A549 (cell line): ENCODE measurements around the gene GPRC5D. TPM values are rescaled to one million over a fixed set of nuclear protein-coding genes. Genes with fewer than 3 reads are reported as not detected.

Experiments used
- ATAC-seq, 2 experiments: fragments of 200-7000 bp in 1 of 2; fragments of >200 bp in 1 of 2; cut with Nextera tagmentation in 1 of 2; cut with Tn5 transposase in 1 of 2; 3 replicates each; pipeline versions ENCODE4 v1.8.0 to v1.9.1; 2018 to 2020; ENCODE audit warnings: mild to moderate bottlenecking in 1 of 2, moderate library complexity in 1 of 2
- CTCF ChIA-PET: fragments of 300-600 bp; sonication (Branson Sonifier 250); formaldehyde crosslinking; extraction: SDS; loops from one replicate; lab custom pipeline; 2021; ENCODE audit warnings: antibody characterized with exemption, inconsistent platforms; lab: Yijun Ruan, JAX
- POLR2A ChIA-PET: fragments of 350-600 bp; formaldehyde crosslinking; extraction: SDS; loops from one replicate; lab custom pipeline; 2021; ENCODE audit warnings: antibody characterized with exemption, inconsistent platforms; lab: Yijun Ruan, JAX
- DNase-seq, 2 experiments: peaks; one replicate each; pipeline versions ENCODE4 v3.0.0 to v3.0.0-alpha.2; 2011 to 2016; ENCODE audit warnings: low read depth in 1 of 2, low spot score in 1 of 2
- FAIRE-seq: peaks from 2 replicates; lab custom pipeline; 2011; peaks lifted over from hg19 to GRCh38; lab: Jason Lieb, UNC
- H3K27ac ChIP-seq, 2 experiments: fragments of >200 bp; sonication (Bioruptor Twin); formaldehyde crosslinking; 3 replicates each; pipeline ENCODE4 v1.5.1; 2016 to 2017
- H3K4me1 ChIP-seq: fragments of >200 bp; sonication (Bioruptor Twin); formaldehyde crosslinking; 3 replicates; pipeline ENCODE4 v1.6.1; 2016
- H3K4me2 ChIP-seq: fragments of >200 bp; sonication (Bioruptor Twin); formaldehyde crosslinking; 3 replicates; pipeline ENCODE4 v1.6.1; 2016
- H3K4me3 ChIP-seq: fragments of >200 bp; sonication (Bioruptor Twin); formaldehyde crosslinking; 3 replicates; pipeline ENCODE4 v1.5.1; 2016
- H3K9me3 ChIP-seq: fragments of >200 bp; sonication (Bioruptor Twin); formaldehyde crosslinking; 3 replicates; pipeline ENCODE4 v1.6.1; 2016
- ATOH8 ChIP-seq: fragments of 250-450 bp; sonication (Bioruptor Pico); IDR thresholded peaks from 2 replicates; pipeline ENCODE4 v1.5.0; 2020; ENCODE audit warnings: low read depth, mild to moderate bottlenecking, moderate library complexity
- BHLHE40 ChIP-seq: IDR thresholded peaks from 2 replicates; pipeline ENCODE4 v1.6.1; 2012; ENCODE audit warnings: low read depth, low read length, inconsistent platforms
- CBX2 ChIP-seq: fragments of 200-600 bp; sonication (generic); IDR thresholded peaks from 2 replicates; pipeline ENCODE4 v1.6.1; 2016; ENCODE audit warnings: low read depth, mild to moderate bottlenecking, borderline replicate concordance
- CHD2 ChIP-seq: fragments of 150-350 bp; IDR thresholded peaks from 2 replicates; pipeline ENCODE4 v1.6.1; 2014; ENCODE audit warnings: low read length; ENCODE audit not compliant: partially characterized antibody
- CHD4 ChIP-seq: fragments of 200-600 bp; sonication (generic); IDR thresholded peaks from 2 replicates; pipeline ENCODE4 v1.6.1; 2016; ENCODE audit warnings: antibody characterized with exemption, mild to moderate bottlenecking, borderline replicate concordance
- EHF ChIP-seq: fragments of 250-450 bp; sonication (Bioruptor Pico); IDR thresholded peaks from 2 replicates; pipeline ENCODE4 v1.5.0; 2020; ENCODE audit warnings: mild to moderate bottlenecking
- EHMT2 ChIP-seq: fragments of 200-600 bp; sonication (generic); IDR thresholded peaks from 2 replicates; pipeline ENCODE4 v1.6.1; 2016; ENCODE audit warnings: antibody characterized with exemption, low read depth, mild to moderate bottlenecking, moderate library complexity
- FOSL2 ChIP-seq, 2 experiments: fragments of 450-650 bp in 1 of 2; fragments of >200 bp in 1 of 2; sonication (Bioruptor Twin) in 1 of 2; formaldehyde crosslinking; IDR thresholded peaks; 2 replicates each; pipeline versions ENCODE4 v1.5.0 to v1.6.1; 2016 to 2020; ENCODE audit warnings: mild to moderate bottlenecking in 1 of 2, moderate library complexity in 1 of 2
- HOXA7 ChIP-seq: fragments of 250-450 bp; sonication (Bioruptor Pico); IDR thresholded peaks from 2 replicates; pipeline ENCODE4 v1.5.0; 2020; ENCODE audit warnings: mild to moderate bottlenecking, moderate library complexity
- HOXB13 ChIP-seq: fragments of 250-450 bp; sonication (Bioruptor Pico); IDR thresholded peaks from 2 replicates; pipeline ENCODE4 v1.5.0; 2020; ENCODE audit warnings: low read depth, mild to moderate bottlenecking, moderate library complexity
- JUNB ChIP-seq: fragments of >200 bp; sonication (Bioruptor Twin); formaldehyde crosslinking; IDR thresholded peaks from 2 replicates; pipeline ENCODE4 v1.6.1; 2016
- KDM1A ChIP-seq: fragments of 200-600 bp; sonication (generic); IDR thresholded peaks from 2 replicates; pipeline ENCODE4 v1.6.1; 2016; ENCODE audit warnings: low read depth, mild to moderate bottlenecking
- KDM5A ChIP-seq: fragments of 200-600 bp; sonication (generic); IDR thresholded peaks from 2 replicates; pipeline ENCODE4 v1.6.1; 2016; ENCODE audit warnings: antibody characterized with exemption, mild to moderate bottlenecking
- MAFK ChIP-seq: fragments of 450-650 bp; IDR thresholded peaks from 2 replicates; pipeline ENCODE4 v1.6.1; 2014; ENCODE audit not compliant: partially characterized antibody
- MAZ ChIP-seq: fragments of 150-350 bp; IDR thresholded peaks from 2 replicates; pipeline ENCODE4 v1.6.1; 2014; ENCODE audit warnings: antibody characterized with exemption, low read depth, low read length, borderline replicate concordance
- NPAS2 ChIP-seq: fragments of 250-450 bp; sonication (Bioruptor Pico); IDR thresholded peaks from 2 replicates; pipeline ENCODE4 v1.8.0; 2022; ENCODE audit warnings: mild to moderate bottlenecking, moderate library complexity, borderline replicate concordance
- NR3C1 ChIP-seq: fragments of >200 bp; sonication (Bioruptor Twin); formaldehyde crosslinking; IDR thresholded peaks from 3 replicates; pipeline ENCODE4 v1.6.1; 2017
- POLR2AphosphoS2 ChIP-seq: conservative IDR thresholded peaks from 2 replicates; pipeline ENCODE4 v1.6.1; 2012; ENCODE audit warnings: low read length, improper control_type of control experiment, inconsistent platforms
- RAD21 ChIP-seq, 2 experiments: fragments of >200 bp in 1 of 2; sonication (Bioruptor Twin) in 1 of 2; formaldehyde crosslinking in 1 of 2; IDR thresholded peaks in 1 of 2; conservative IDR thresholded peaks in 1 of 2; 2 replicates in 1 of 2; 3 replicates in 1 of 2; pipeline ENCODE4 v1.6.1; 2012 to 2018; ENCODE audit warnings: inconsistent platforms in 1 of 2
- RCOR1 ChIP-seq: fragments of 150-350 bp; IDR thresholded peaks from 2 replicates; pipeline ENCODE4 v1.6.1; 2014; ENCODE audit warnings: antibody characterized with exemption, low read length, low read depth
- SMC3 ChIP-seq: fragments of >200 bp; sonication (Bioruptor Twin); formaldehyde crosslinking; IDR thresholded peaks from 3 replicates; pipeline ENCODE4 v1.6.1; 2018; ENCODE audit warnings: inconsistent platforms
- SREBF2 ChIP-seq: fragments of 450-650 bp; IDR thresholded peaks from 2 replicates; pipeline ENCODE4 v1.6.1; 2014; ENCODE audit warnings: mild to moderate bottlenecking, moderate library complexity
- TP53 ChIP-seq: fragments of 250-450 bp; sonication (Bioruptor Pico); IDR thresholded peaks from 2 replicates; pipeline ENCODE4 v1.5.0; 2021; ENCODE audit warnings: mild to moderate bottlenecking, moderate library complexity
- ZNF302 ChIP-seq: fragments of 250-450 bp; sonication (Bioruptor Pico); IDR thresholded peaks from 2 replicates; pipeline ENCODE4 v1.9.0; 2021; ENCODE audit warnings: inconsistent platforms, mild to moderate bottlenecking, moderate library complexity
- ZSCAN20 ChIP-seq: fragments of 250-450 bp; sonication (Bioruptor Pico); IDR thresholded peaks from 2 replicates; pipeline ENCODE4 v1.8.0; 2022; ENCODE audit warnings: mild to moderate bottlenecking, moderate library complexity
- WGBS: methylation state at CpG from one replicate; pipeline ENCODE4 v1.1.6; 2017; ENCODE audit errors: missing lambda C conversion rate; 5-methylcytosine and 5-hydroxymethylcytosine counted together
- polyA plus RNA-seq, 4 experiments: library from polyadenylated mRNA; depleted of rRNA in 3 of 4; stranded (reverse); fragments of >200 nt; fragmentation: RNase III in 1 of 4; extraction: RNeasy Plus Mini Kit Qiagen cat#74134 plus additional on column Dnase treatment in 1 of 4; gene quantifications; 2 replicates in 3 of 4; 3 replicates in 1 of 4; pipeline ENCODE4 v1.2.3, GENCODE V29; 2011 to 2017
- TF ChIP-seq, protein P1 (sequence below): fragments of 150-350 bp; IDR thresholded peaks from 2 replicates; pipeline ENCODE4 v1.6.1; 2014; ENCODE audit warnings: low read depth, mild to moderate bottlenecking, low read length
- TF ChIP-seq, protein P2 (sequence below): IDR thresholded peaks from 2 replicates; pipeline ENCODE4 v1.6.1; 2012
- TF ChIP-seq, protein P3 (sequence below): fragments of 200-600 bp; sonication (generic); IDR thresholded peaks from 2 replicates; pipeline ENCODE4 v1.6.1; 2016; ENCODE audit warnings: antibody characterized with exemption, mild to moderate bottlenecking, moderate library complexity
- TF ChIP-seq, protein P4 (sequence below): IDR thresholded peaks from 2 replicates; pipeline ENCODE4 v1.6.1; 2012; ENCODE audit warnings: low read depth, borderline replicate concordance

The GPRC5D gene
- polyA plus RNA-seq, 2 of the 4 experiments (the other 2 are of a cell fraction) = not detected

DNA sequence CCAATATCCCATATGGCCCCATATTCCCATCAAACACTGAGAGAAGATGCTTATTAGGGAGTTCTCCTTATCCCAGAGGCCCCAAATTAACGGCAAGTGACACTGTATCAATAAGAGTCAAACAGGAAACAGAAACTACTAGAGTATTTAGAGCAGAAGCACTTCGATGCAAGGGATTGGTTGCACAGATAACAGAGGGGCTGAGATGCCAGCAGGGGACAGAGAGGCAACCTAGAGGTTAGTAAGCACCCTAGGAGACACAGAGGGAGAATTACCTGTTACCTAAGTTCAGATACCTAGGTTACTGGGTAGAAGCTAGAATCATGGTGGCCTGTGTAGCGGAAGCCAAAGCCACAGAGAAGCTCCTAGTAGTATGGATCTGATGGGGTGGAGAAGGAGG is 45.2 kb upstream of the GPRC5D start:
- DNase-seq (no peak), ATAC-seq (no peak), FAIRE-seq (no peak)
- WGBS = 87% methylated on average over 3 of the region's 3 CpGs
- TF ChIP-seq NR3C1 (no peak), EHF (CRISPR knock-in tag) (no peak), EHMT2 (no peak), MAFK (no peak), SMC3 (no peak), HOXA7 (CRISPR knock-in tag) (no peak), CHD4 (no peak), HOXB13 (no peak), ZSCAN20 (CRISPR knock-in tag) (no peak), ATOH8 (CRISPR knock-in tag) (no peak), POLR2AphosphoS2 (no peak)
- TF ChIP-seq, protein P1, sequence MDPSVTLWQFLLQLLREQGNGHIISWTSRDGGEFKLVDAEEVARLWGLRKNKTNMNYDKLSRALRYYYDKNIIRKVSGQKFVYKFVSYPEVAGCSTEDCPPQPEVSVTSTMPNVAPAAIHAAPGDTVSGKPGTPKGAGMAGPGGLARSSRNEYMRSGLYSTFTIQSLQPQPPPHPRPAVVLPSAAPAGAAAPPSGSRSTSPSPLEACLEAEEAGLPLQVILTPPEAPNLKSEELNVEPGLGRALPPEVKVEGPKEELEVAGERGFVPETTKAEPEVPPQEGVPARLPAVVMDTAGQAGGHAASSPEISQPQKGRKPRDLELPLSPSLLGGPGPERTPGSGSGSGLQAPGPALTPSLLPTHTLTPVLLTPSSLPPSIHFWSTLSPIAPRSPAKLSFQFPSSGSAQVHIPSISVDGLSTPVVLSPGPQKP = no peak
- TF ChIP-seq, protein P2, sequence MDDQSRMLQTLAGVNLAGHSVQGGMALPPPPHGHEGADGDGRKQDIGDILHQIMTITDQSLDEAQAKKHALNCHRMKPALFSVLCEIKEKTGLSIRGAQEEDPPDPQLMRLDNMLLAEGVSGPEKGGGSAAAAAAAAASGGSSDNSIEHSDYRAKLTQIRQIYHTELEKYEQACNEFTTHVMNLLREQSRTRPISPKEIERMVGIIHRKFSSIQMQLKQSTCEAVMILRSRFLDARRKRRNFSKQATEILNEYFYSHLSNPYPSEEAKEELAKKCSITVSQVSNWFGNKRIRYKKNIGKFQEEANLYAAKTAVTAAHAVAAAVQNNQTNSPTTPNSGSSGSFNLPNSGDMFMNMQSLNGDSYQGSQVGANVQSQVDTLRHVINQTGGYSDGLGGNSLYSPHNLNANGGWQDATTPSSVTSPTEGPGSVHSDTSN = no peak
- peaks cover 27% of the 10 kb centered on the region for H3K4me1 ChIP-seq
- CTCF ChIA-PET = interaction anchor here (2.1 to 3.5 kb wide), 3 partner anchors 14 to 215 kb away, joined by 5 to 17 read pairs (median 11); no protein-coding TSS in a partner anchor
- no peak overlapping the region for H3K4me3 ChIP-seq
- H3K4me2 ChIP-seq = no peak overlapping the region
- POLR2A ChIA-PET = no interaction called here
- H3K27ac ChIP-seq = no peak overlapping the region
- no peaks in the 10 kb centered on the region for H3K9me3 ChIP-seq

- POLR2A ChIA-PET = no interaction called here
- TF ChIP-seq, protein P3, sequence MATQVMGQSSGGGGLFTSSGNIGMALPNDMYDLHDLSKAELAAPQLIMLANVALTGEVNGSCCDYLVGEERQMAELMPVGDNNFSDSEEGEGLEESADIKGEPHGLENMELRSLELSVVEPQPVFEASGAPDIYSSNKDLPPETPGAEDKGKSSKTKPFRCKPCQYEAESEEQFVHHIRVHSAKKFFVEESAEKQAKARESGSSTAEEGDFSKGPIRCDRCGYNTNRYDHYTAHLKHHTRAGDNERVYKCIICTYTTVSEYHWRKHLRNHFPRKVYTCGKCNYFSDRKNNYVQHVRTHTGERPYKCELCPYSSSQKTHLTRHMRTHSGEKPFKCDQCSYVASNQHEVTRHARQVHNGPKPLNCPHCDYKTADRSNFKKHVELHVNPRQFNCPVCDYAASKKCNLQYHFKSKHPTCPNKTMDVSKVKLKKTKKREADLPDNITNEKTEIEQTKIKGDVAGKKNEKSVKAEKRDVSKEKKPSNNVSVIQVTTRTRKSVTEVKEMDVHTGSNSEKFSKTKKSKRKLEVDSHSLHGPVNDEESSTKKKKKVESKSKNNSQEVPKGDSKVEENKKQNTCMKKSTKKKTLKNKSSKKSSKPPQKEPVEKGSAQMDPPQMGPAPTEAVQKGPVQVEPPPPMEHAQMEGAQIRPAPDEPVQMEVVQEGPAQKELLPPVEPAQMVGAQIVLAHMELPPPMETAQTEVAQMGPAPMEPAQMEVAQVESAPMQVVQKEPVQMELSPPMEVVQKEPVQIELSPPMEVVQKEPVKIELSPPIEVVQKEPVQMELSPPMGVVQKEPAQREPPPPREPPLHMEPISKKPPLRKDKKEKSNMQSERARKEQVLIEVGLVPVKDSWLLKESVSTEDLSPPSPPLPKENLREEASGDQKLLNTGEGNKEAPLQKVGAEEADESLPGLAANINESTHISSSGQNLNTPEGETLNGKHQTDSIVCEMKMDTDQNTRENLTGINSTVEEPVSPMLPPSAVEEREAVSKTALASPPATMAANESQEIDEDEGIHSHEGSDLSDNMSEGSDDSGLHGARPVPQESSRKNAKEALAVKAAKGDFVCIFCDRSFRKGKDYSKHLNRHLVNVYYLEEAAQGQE = no peak
- TF ChIP-seq TP53 = no peak
- no peak for TF ChIP-seq FOSL2 (IDR thresholded peaks at IDR 0.05)
- no peak for TF ChIP-seq FOSL2 (CRISPR knock-in tag; IDR thresholded peaks at IDR 0.05)
- no peak for TF ChIP-seq JUNB
- no peak for TF ChIP-seq ZNF302 (CRISPR knock-in tag)
- TF ChIP-seq CHD2 = no peak
- TF ChIP-seq RCOR1 = no peak
- TF ChIP-seq BHLHE40 = no peak
- TF ChIP-seq KDM5A = no peak
- TF ChIP-seq ZSCAN20 (CRISPR knock-in tag) = no peak
- no peak for TF ChIP-seq MAZ
- no peak for TF ChIP-seq KDM1A
- TF ChIP-seq HOXA7 (CRISPR knock-in tag) = no peak
- TF ChIP-seq POLR2AphosphoS2 = no peak
- TF ChIP-seq RAD21 (conservative IDR thresholded peaks at IDR 0.05 in 1 of 2, IDR thresholded peaks at IDR 0.05 in 1 of 2) = no peak
- no peak for TF ChIP-seq CBX2
- no peak for TF ChIP-seq NPAS2
- TF ChIP-seq SREBF2 = no peak
- TF ChIP-seq, protein P4, sequence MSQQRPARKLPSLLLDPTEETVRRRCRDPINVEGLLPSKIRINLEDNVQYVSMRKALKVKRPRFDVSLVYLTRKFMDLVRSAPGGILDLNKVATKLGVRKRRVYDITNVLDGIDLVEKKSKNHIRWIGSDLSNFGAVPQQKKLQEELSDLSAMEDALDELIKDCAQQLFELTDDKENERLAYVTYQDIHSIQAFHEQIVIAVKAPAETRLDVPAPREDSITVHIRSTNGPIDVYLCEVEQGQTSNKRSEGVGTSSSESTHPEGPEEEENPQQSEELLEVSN = no peak
- TF ChIP-seq MAFK = no peak
- TF ChIP-seq, all 56 proteins: peak for 0
- CTCF ChIA-PET = interaction anchor here (3.5 kb wide), 1 partner anchor 13 kb away, joined by 17 read pairs; no protein-coding TSS in a partner anchor
- H3K9me3 ChIP-seq = no peaks in the 10 kb centered on the region
- H3K4me2 ChIP-seq = no peak overlapping the region
- 87% methylated on average over 3 of the region's 3 CpGs for WGBS
- ATAC-seq (no peak), DNase-seq (no peak), FAIRE-seq (no peak)
- H3K4me3 ChIP-seq = no peak overlapping the region
- H3K27ac ChIP-seq = no peak overlapping the region
- peaks cover 33% of the 10 kb centered on the region for H3K4me1 ChIP-seq
Measured at GRCh38 chr12:12996209-12996608, 44.2 kb upstream of the GPRC5D start.
